AG10803 (cell line): ENCODE results near the gene TM9SF2.

Experiments used
- DNase-seq: peaks from one replicate; pipeline ENCODE4 v3.0.0; 2010; ENCODE audit warnings: low read depth
- H3K4me3 ChIP-seq: 2 replicates; pipeline ENCODE4 v1.5.1; 2011; ENCODE audit warnings: mild to moderate bottlenecking, low read length, control low read depth
- CTCF ChIP-seq: conservative IDR thresholded peaks from 2 replicates; pipeline ENCODE4 v1.5.1; 2011; ENCODE audit warnings: mild to moderate bottlenecking, low read length, control low read depth, inconsistent platforms

The TM9SF2 gene

GRCh38 chr13:99606324-99607066, 105.2 kb downstream of the TM9SF2 start, which contains the start of gene CLYBL:
CLYBL (plus strand) TSS chr13:99606690.
- DNase-seq, result peak; percentile 83
- TF ChIP-seq CTCF, result no peak
- peak within 1 kb of the TSS; percentile 76 for H3K4me3 ChIP-seq

GRCh38 chr13:99608345-99608744, 107.1 kb downstream of the TM9SF2 start:
- no peak for DNase-seq
- no peak for TF ChIP-seq CTCF

GRCh38 chr13:99610702-99611289, 109.5 kb downstream of the TM9SF2 start:
- no peak for TF ChIP-seq CTCF
- H3K4me3 ChIP-seq, result no peak overlapping the region
- DNase-seq, result no peak

More at GRCh38 chr13:99608345-99608744, 107.1 kb downstream of the TM9SF2 start:
- no peak overlapping the region for H3K4me3 ChIP-seq
